Gastrocnemius medialis (tissue), 4 donors: ENCODE data around the gene CCDC134. TPM values are rescaled to one million over a fixed set of nuclear protein-coding genes. Genes with fewer than 3 reads are reported as not detected.

Experiments
- ATAC-seq, 2 donors: fragments of 150-250 bp; one replicate each; pipeline ENCODE4 v1.9.1; 2016
- DNase-seq, 2 donors: peaks; one replicate each; pipeline ENCODE4 v3.0.0-alpha.2; 2019
- H3K27ac ChIP-seq, 4 donors: fragments of 200-600 bp; sonication (generic); 1 replicate in 1 of 4; 2 replicates in 3 of 4; pipeline ENCODE4 v1.5.1; 2016 to 2018; ENCODE audit warnings: mild to moderate bottlenecking in 2 of 4, moderate library complexity in 1 of 4
- H3K27me3 ChIP-seq, 3 donors: fragments of 200-600 bp; sonication (generic) in 2 of 3; 1 replicate in 1 of 3; 2 replicates in 2 of 3; pipeline versions ENCODE4 v1.5.1 to v1.6.0; 2016 to 2019; ENCODE audit warnings: mild to moderate bottlenecking in 1 of 3, moderate library complexity in 1 of 3
- H3K36me3 ChIP-seq, 2 donors: fragments of 200-600 bp; sonication (generic) in 1 of 2; one replicate each; pipeline ENCODE4 v1.5.1; 2017 to 2018
- H3K4me1 ChIP-seq, 2 donors: fragments of 200-600 bp; sonication (generic) in 1 of 2; one replicate each; pipeline ENCODE4 v1.5.1; 2016 to 2017; ENCODE audit warnings: mild to moderate bottlenecking in 2 of 2
- H3K4me3 ChIP-seq, 4 donors: fragments of 200-600 bp; sonication (generic) in 3 of 4; 1 replicate in 1 of 4; 2 replicates in 3 of 4; pipeline ENCODE4 v1.5.1; 2016 to 2019; ENCODE audit warnings: mild to moderate bottlenecking in 2 of 4
- H3K9me3 ChIP-seq, 3 donors: fragments of 200-600 bp; sonication (generic) in 2 of 3; 1 replicate in 1 of 3; 2 replicates in 2 of 3; pipeline ENCODE4 v1.5.1; 2016 to 2019
- POLR2A ChIP-seq, 2 donors: fragments of 450-650 bp; IDR thresholded peaks; one replicate each; pipeline ENCODE4 v1.6.1; 2017; ENCODE audit warnings: antibody characterized with exemption in 2 of 2, mild to moderate bottlenecking in 2 of 2, moderate library complexity in 2 of 2
- in situ Hi-C, 4 donors: fragments of 200-750 bp; cut with MboI; loops; one replicate each; pipeline versions ENCODE4 v1.15.0 to v1.8.0; 2017; ENCODE audit warnings: low sequenced_read_pairs in 4 of 4
- intact Hi-C: fragments of 100-400 bp; cut with DNase I; formaldehyde crosslinking; loops from one replicate; pipeline ENCODE4 v1.15.1; 2023; ENCODE audit warnings: low total_unique reads
- total RNA-seq, 4 donors: library from RNA; depleted of rRNA; stranded (reverse); fragments of >200 nt; gene quantifications; one replicate each; pipeline versions ENCODE4 v1.1.0 to v1.2.3, GENCODE V29; 2016
- TF ChIP-seq, protein P1 (sequence below), 5 experiments: fragments of 450-650 bp in 3 of 5; fragments of 200-600 bp in 2 of 5; sonication (generic) in 2 of 5; IDR thresholded peaks in 4 of 5; conservative IDR thresholded peaks in 1 of 5; 1 replicate in 4 of 5; 2 replicates in 1 of 5; pipeline ENCODE4 v1.5.1; 2016 to 2019; ENCODE audit warnings: antibody characterized with exemption in 5 of 5, mild to moderate bottlenecking in 3 of 5, moderate library complexity in 3 of 5

Gene CCDC134
- total RNA-seq, 4 donors from 2014 or later: 3.3 to 7.7 (median 6.0) TPM

DNA sequence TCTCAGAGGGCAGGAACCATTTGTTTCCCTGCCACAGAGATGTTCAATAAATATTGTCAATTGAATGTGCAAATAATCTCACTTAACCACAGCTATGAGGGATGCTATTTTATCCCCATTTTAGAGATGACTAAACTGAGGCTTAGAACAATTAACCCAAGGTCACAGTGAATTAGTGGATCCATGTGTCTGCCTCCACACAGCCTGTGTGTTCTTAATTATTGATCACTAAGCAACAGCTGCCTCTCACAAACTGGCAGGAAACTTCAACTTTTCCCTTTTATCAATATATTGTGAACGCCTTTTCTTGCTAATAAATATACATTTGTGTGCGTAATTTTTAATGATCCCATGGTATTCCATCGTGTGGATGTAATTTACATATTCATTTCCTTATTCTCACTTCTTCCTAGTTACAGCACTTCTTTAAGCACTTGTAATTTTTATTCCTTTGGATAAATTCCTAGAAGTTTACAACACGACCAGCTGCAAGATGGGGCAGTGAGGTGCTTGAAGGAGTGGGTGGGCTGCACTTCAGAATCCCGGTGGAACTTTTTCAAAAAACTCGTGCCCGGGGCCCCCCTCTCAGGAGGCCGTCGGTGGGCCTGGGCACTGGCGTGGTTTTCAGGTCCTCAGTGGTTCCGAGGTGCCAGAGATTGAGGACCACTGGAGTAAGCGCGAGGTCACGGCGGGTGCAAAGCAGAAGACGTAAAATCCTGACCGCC lies 31.5 kb downstream of the CCDC134 start:
- intact Hi-C loops: loop anchor here (2.0 to 5.0 kb wide), 4 partner anchors 31 to 740 kb away; partner anchors contain the start of genes CCDC134, EP300, SMDT1 and SNU13
- no peak for ATAC-seq

DNA sequence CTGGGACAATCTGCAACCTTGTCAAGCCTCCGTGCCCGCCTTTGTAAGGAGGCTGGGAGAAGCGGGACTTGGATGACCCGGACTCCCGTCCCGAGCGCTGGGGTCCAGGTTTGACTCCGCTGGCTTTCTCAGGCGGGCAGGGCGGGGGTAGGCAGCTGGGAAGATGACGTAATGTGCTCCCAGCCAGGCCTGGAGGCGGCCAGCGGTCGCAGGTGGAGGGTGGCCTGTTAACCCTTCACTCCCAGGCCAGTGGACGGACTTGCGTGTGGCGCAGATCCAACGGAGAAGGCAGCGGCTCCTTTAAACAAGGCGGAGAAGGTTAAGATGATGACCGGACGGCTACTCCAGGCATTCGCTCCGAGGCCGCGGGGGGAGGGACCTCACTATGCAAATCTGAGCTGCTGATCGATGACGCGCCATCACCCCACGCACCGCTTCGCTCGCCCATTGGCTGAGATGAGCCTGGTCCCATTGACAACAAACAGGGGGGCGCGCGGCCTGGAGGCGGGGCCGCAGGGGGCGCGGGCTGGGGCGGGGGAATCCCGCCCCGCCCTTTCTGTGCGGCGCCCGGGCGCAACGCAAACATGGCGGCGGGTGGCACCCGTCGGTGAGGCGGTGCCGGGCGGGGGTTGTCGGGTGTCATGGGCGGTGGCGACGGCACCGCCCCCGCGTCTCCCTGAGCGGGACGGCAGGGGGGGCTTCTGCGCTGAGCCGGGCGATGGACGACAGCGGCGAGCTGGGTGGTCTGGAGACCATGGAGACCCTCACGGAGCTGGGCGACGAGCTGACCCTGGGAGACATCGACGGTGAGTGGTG lies 32.3 kb downstream of the CCDC134 start, which contains the start of gene SREBF2:
Gene SREBF2 (plus strand): TSS at position 553 of the 816 bp plus-strand sequence. CDS start 166 bp downstream, at position 719.
- intact Hi-C loops (loop anchor here (2.0 to 5.0 kb wide), 4 partner anchors 32 to 740 kb away; partner anchors contain the start of genes CCDC134, EP300, SMDT1 and SNU13), in situ Hi-C loops (loop anchor here in 1 of 4 donors (5.0 kb wide), 1 partner anchor 110 kb away; no protein-coding TSS in a partner anchor)
- Histone ChIP-seq H3K9me3 (no peaks in the 10 kb centered on the region), H3K4me1 (peaks cover 11 to 12% of the 10 kb centered on the region in 2 donors), H3K27ac (peak within 1 kb of the TSS; percentile 92 to 98 (median 98)), H3K27me3 (no peaks in the 10 kb centered on the region), H3K36me3 (no peaks in the 10 kb centered on the region), H3K4me3 (peak within 1 kb of the TSS; percentile 75 to 94 (median 90))
- peak; percentile 100 for DNase-seq
- peak; percentile 93 to 98 for ATAC-seq
- TF ChIP-seq POLR2A (IDR thresholded peaks at IDR 0.05): peak; percentile 86 to 90
- TF ChIP-seq, protein P1, sequence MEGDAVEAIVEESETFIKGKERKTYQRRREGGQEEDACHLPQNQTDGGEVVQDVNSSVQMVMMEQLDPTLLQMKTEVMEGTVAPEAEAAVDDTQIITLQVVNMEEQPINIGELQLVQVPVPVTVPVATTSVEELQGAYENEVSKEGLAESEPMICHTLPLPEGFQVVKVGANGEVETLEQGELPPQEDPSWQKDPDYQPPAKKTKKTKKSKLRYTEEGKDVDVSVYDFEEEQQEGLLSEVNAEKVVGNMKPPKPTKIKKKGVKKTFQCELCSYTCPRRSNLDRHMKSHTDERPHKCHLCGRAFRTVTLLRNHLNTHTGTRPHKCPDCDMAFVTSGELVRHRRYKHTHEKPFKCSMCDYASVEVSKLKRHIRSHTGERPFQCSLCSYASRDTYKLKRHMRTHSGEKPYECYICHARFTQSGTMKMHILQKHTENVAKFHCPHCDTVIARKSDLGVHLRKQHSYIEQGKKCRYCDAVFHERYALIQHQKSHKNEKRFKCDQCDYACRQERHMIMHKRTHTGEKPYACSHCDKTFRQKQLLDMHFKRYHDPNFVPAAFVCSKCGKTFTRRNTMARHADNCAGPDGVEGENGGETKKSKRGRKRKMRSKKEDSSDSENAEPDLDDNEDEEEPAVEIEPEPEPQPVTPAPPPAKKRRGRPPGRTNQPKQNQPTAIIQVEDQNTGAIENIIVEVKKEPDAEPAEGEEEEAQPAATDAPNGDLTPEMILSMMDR (IDR thresholded peaks at IDR 0.05 in 4 of 5, conservative IDR thresholded peaks at IDR 0.05 in 1 of 5): peak in 1 of 5 experiments; percentile 4

More for the DNA sequence above, 31.5 kb downstream of the CCDC134 start:
- H3K4me1 ChIP-seq: peaks cover 19% of the 10 kb centered on the region in 2 donors
- no peaks in the 10 kb centered on the region for H3K27me3 ChIP-seq
- H3K27ac ChIP-seq: peak overlapping the region; percentile 92 to 98 (median 98)
- DNase-seq: no peak
- H3K4me3 ChIP-seq: peak overlapping the region; percentile 75 to 94 (median 90)
- in situ Hi-C loops: loop anchor here in 1 of 4 donors (5.0 kb wide), 1 partner anchor 110 kb away; no protein-coding TSS in a partner anchor
- H3K9me3 ChIP-seq: no peaks in the 10 kb centered on the region
- TF ChIP-seq, protein P1 (IDR thresholded peaks at IDR 0.05 in 4 of 5, conservative IDR thresholded peaks at IDR 0.05 in 1 of 5): no peak
- no peak for TF ChIP-seq POLR2A (IDR thresholded peaks at IDR 0.05)
- no peaks in the 10 kb centered on the region for H3K36me3 ChIP-seq

DNA sequence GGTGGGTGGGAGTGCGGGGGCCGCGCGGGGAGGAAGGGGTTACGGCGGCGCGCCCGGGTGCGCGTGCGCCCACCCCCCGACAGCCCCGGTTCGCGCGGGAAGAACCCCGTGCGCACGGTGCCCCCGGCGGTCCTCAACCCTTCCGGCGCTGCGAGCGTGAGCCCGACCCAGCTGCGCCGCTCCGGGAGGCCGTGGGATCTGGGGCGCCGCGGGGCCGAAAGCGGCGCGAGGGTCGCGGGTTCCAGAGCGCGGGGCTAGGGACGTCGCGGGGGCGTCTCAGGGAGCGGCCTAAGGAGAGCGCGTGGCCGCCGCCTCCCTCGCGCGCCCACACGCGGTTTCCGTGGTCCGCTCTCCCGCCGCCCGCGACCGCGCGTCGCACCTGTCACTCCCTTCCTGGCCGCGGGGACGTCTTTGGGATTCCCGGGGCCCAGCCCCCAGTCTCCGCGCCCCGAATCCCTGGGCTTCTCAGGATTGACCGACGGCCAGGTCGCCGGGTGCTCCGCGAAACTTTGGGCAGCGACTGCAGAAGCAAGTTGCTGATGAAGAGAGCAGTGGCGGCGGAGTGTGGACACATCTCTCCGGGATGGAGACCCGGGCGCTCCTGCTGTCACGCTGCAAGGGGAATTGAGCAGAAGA lies 33.0 kb downstream of the CCDC134 start:
- in situ Hi-C loops: loop anchor here in 1 of 4 donors (5.0 kb wide), 1 partner anchor 109 kb away; no protein-coding TSS in a partner anchor
- peak; percentile 32 to 34 for ATAC-seq
- H3K9me3 ChIP-seq: no peaks in the 10 kb centered on the region
- peak in 1 of 2 donors; percentile 41 for DNase-seq
- H3K27me3 ChIP-seq: no peaks in the 10 kb centered on the region
- intact Hi-C loops: loop anchor here (2.0 to 5.0 kb wide), 4 partner anchors 33 to 741 kb away; partner anchors contain the start of genes CCDC134, EP300, SMDT1 and SNU13
- peak overlapping the region; percentile 75 to 94 (median 90) for H3K4me3 ChIP-seq
- TF ChIP-seq POLR2A (IDR thresholded peaks at IDR 0.05): no peak
- TF ChIP-seq, protein P1 (IDR thresholded peaks at IDR 0.05 in 4 of 5, conservative IDR thresholded peaks at IDR 0.05 in 1 of 5): peak in 1 of 5 experiments; percentile 9
- peaks cover 10 to 12% of the 10 kb centered on the region in 2 donors for H3K4me1 ChIP-seq
- H3K36me3 ChIP-seq: no peaks in the 10 kb centered on the region
- peak overlapping the region; percentile 92 to 98 (median 98) for H3K27ac ChIP-seq
